ENCODE results near the gene ARL4A. TPM values are rescaled to one million over a fixed set of nuclear protein-coding genes. Genes with fewer than 3 reads are reported as not detected.

The ARL4A gene
- total RNA-seq, 1 experiment from 2014 or later: 39.4 TPM

DNA sequence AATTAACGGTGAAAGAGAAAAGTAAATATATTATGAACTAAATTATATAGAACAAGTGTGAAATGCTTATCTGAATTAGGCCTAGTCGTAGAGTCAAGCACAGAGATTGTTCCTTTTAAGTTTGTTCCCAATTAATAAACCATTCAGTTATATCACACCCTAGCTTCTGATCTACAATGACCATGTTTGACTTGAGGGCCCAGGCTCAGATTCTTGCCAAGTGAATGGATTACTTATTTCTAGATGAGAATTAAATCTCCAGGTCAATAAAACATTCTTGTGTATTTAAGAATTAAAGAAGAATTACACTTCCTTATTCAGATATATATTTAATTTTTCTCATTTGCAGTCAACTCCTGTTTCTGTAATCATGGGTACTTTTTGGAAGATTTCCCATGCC lies 37.4 kb upstream of the ARL4A start:
- Histone ChIP-seq H3K4me2 (ENCODE audit: insufficient read depth, insufficient read length, low read length) (no peak overlapping the region), H3T11ph (ENCODE audit: low read length) (no peak overlapping the region), H3K23me2 (ENCODE audit: insufficient read length, low read depth, low read length, poor library complexity, severe bottlenecking) (no peaks in the 10 kb centered on the region), H2AK5ac (ENCODE audit: insufficient read length, low read length) (no peak overlapping the region), H4K20me1 (ENCODE audit: control insufficient read depth, insufficient read depth, insufficient read length) (no peaks in the 10 kb centered on the region), H3K4me1 (ENCODE audit: insufficient read depth, low read length) (peaks cover 5% of the 10 kb centered on the region; the same call in 1 of the 2 replicates), H3K27ac (ENCODE audit: insufficient read length, low read depth, low read length) (no peak overlapping the region), H3K79me1 (ENCODE audit: insufficient read depth, low read depth, low read length, poor library complexity, severe bottlenecking) (no peaks in the 10 kb centered on the region), H3K18ac (ENCODE audit: insufficient read length, low read depth, low read length) (no peak overlapping the region), H3K27me3 (ENCODE audit: insufficient read depth, low read length) (no peaks in the 10 kb centered on the region), H3K14ac (ENCODE audit: insufficient read depth, low read length) (no peak overlapping the region), H3K4ac (ENCODE audit: low read depth, low read length) (no peak overlapping the region), H3K79me2 (ENCODE audit: insufficient read depth, low read length) (no peaks in the 10 kb centered on the region), H3K9me3 (ENCODE audit: control insufficient read depth, low read depth, low read length) (no peaks in the 10 kb centered on the region), H4K91ac (ENCODE audit: insufficient read length, low read depth, low read length) (no peak overlapping the region), H2BK12ac (ENCODE audit: insufficient read length, low read depth, low read length) (no peak overlapping the region), H2AFZ (ENCODE audit: low read length) (no peak overlapping the region), H2BK15ac (ENCODE audit: low read depth, low read length) (no peak overlapping the region), H4K8ac (replicated peaks; ENCODE audit: insufficient read length, low read depth, low read length) (no peak overlapping the region), H2BK120ac (ENCODE audit: low read depth, low read length, poor library complexity, severe bottlenecking) (no peak overlapping the region), H4K5ac (ENCODE audit: insufficient read length, low read depth, low read length) (no peak overlapping the region), H3K23ac (ENCODE audit: insufficient read length, low read depth, low read length) (no peak overlapping the region), H2BK5ac (ENCODE audit: insufficient read length, low read length) (no peak overlapping the region), H3K9ac (ENCODE audit: extremely low read depth, insufficient read length, low read length) (no peak overlapping the region), H3K56ac (ENCODE audit: insufficient read length, low read depth, low read length) (no peak overlapping the region), H2BK20ac (ENCODE audit: low read depth, low read length, poor library complexity, severe bottlenecking) (no peak overlapping the region)
- no peak for TF ChIP-seq CTCF (conservative IDR thresholded peaks at IDR 0.05)
- WGBS (ENCODE audit: extremely low coverage, insufficient read length, low lambda C conversion rate): no CpG with 5 or more reads among the region's 2 CpGs
- no peaks in the 10 kb centered on the region for H3K9me3 Mint-ChIP-seq
- no peak for DNase-seq
- no peaks in the 10 kb centered on the region; the same call in 1 of the 2 replicates for H3K27me3 Mint-ChIP-seq (ENCODE audit: low read depth)
- H3K4me1 Mint-ChIP-seq: peaks cover 19 to 24% of the 10 kb centered on the region in 2 experiments
- H3K36me3 Mint-ChIP-seq (ENCODE audit: insufficient read depth in 1 of 3, low read depth in 3 of 3): no peaks in the 10 kb centered on the region
- no peak overlapping the region; a peak in 1 of 7 replicates for H3K27ac Mint-ChIP-seq
- no peak overlapping the region for H3K4me3 Mint-ChIP-seq

Measured in H9 (cell line).